Aorta (tissue), 5 donors: Measurements from ENCODE around the gene RBM38. TPM values are rescaled to one million over a fixed set of nuclear protein-coding genes. Genes with fewer than 3 reads are reported as not detected.

Source experiments
- ATAC-seq: fragments of 200-7000 bp; cut with Tn5 transposase; one replicate; pipeline ENCODE4 v1.9.1; 2022; ENCODE audit warnings: moderate library complexity; ENCODE audit not compliant: low FRiP score
- DNase-seq, 2 donors: peaks; one replicate each; pipeline ENCODE4 v3.0.0-alpha.2; 2020
- H3K27ac ChIP-seq, 2 donors: one replicate each; pipeline ENCODE4 v1.5.1; 2013; ENCODE audit warnings: low read length in 2 of 2, mild to moderate bottlenecking in 2 of 2, moderate library complexity in 2 of 2, control low read depth in 1 of 2, inconsistent platforms in 1 of 2, low read depth in 1 of 2
- H3K27me3 ChIP-seq, 2 donors: one replicate each; pipeline ENCODE4 v1.6.1; 2013; ENCODE audit warnings: control low read depth in 1 of 2, low read length in 1 of 2, mild to moderate bottlenecking in 1 of 2, moderate library complexity in 1 of 2; ENCODE audit not compliant: insufficient read depth in 2 of 2, control insufficient read depth in 1 of 2
- H3K36me3 ChIP-seq, 2 donors: one replicate each; pipeline ENCODE4 v1.6.1; 2013; ENCODE audit warnings: control low read depth in 1 of 2, low read length in 1 of 2, mild to moderate bottlenecking in 1 of 2; ENCODE audit not compliant: insufficient read depth in 2 of 2, control insufficient read depth in 1 of 2
- H3K4me1 ChIP-seq, 2 donors: one replicate each; pipeline ENCODE4 v1.6.1; 2013; ENCODE audit warnings: low read length in 2 of 2, control low read depth in 1 of 2, mild to moderate bottlenecking in 1 of 2, moderate library complexity in 1 of 2; ENCODE audit not compliant: insufficient read depth in 2 of 2, control insufficient read depth in 1 of 2
- H3K4me3 ChIP-seq, 2 donors: one replicate each; pipeline ENCODE4 v1.5.1; 2013; ENCODE audit warnings: low read length in 2 of 2, control low read depth in 1 of 2, mild to moderate bottlenecking in 1 of 2
- H3K9me3 ChIP-seq: one replicate; pipeline ENCODE4 v1.6.1; 2013; ENCODE audit warnings: mild to moderate bottlenecking, low read length; ENCODE audit not compliant: control insufficient read depth
- WGBS, 2 donors: extraction: QIAGEN DNeasy Blood & Tissue Kit; methylation state at CpG; one replicate each; pipeline ENCODE4 v1.1.7; 2013; 5-methylcytosine and 5-hydroxymethylcytosine counted together
- intact Hi-C, 2 donors: fragments of 100-400 bp; cut with DNase I; formaldehyde crosslinking; loops; one replicate each; pipeline versions ENCODE4 v1.14.2 to v1.15.0; 2022
- polyA plus RNA-seq, 2 donors: library from polyadenylated mRNA; stranded (reverse); fragments of 200-250 nt; gene quantifications; one replicate each; pipeline ENCODE4 v1.2.3, GENCODE V29; 2013
- total RNA-seq, 2 donors: library from RNA; stranded (reverse); fragmentation: NEBNext Ultra II Directional; extraction: Animal tissue kit (Norgen Biotek cat#: 25700); gene quantifications; one replicate each; pipeline ENCODE4 v1.2.1, GENCODE V29; 2021
- donor health status: healthy with polysubstance abuse.
- donor health status: Bipolar disorder and iron deficiency.
- donor health status: DM: no; HTN: no; CAD: no.
- donor health status: DM: no; HTN: no; CAD: no.
- donor health status: DM: yes; HTN: yes; CAD: no.

The RBM38 gene
- total and polyA plus RNA-seq, 4 donors, result 7.3 to 20.7 (median 17.0) TPM

DNA sequence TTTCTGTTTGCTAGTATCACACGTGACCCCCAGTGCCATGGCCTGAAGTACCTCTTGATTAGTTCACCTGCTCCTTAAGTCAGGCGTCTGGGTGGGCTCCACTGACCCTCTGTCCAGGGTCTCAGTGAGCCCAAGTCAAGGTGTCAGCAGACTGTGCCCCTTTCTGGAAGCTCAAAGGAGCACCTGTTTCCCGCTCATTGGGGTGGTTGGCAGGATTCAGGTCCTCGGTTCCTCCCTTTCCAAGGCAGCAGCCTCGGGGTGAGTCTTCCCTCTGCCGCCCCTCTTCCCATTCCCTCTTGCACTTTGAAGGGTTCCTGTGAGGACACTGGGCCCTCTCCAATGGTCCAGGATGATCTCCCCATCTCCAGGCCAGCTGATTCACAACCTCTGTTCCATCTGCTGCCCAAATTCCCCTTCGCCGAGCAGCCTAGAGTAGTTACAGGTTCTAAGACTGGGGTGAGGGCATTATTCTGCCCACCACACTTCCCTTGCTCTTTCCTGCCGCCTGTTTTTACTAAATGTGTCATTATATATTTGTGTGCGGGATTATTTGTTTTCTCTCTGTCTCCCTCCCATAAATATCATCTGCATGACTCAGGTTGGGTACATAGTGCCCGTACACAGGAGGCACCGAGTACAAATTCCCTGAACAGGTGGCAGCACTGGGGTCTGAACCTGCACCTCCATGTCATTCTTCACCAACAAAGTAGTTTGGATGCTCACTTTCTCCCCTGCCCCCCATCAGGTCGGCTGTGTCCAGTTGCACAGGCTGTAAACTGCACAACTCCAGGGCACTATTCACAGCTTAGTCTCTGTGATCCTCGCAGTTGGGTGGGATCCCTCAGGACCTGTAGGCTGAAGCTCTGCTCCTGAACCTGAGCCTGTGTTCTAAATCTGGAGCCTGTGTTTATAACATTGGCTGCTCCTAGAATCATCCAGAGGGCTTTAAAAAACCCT is 58.5 kb downstream of the RBM38 start:
- DNase-seq, result no peak
- Histone ChIP-seq H3K27me3 (no peaks in the 10 kb centered on the region), H3K4me1 (peaks cover 0 to under 1% of the 10 kb centered on the region in 2 donors), H3K9me3 (no peaks in the 10 kb centered on the region), H3K36me3 (no peaks in the 10 kb centered on the region), H3K4me3 (no peak overlapping the region), H3K27ac (no peak overlapping the region)
- peak; percentile 2 for ATAC-seq
- intact Hi-C loops, result loop anchor here in 1 of 2 donors (5.0 kb wide), 1 partner anchor 43 kb away; no protein-coding TSS in a partner anchor
- WGBS, 2 donors, result 79 to 81% methylated on average over 14 of the region's 14 CpGs

GRCh38 chr20:57450419-57450818 is 59.2 kb downstream of the RBM38 start:
- Histone ChIP-seq H3K9me3 (no peaks in the 10 kb centered on the region), H3K4me1 (no peaks in the 10 kb centered on the region), H3K36me3 (no peaks in the 10 kb centered on the region), H3K27ac (no peak overlapping the region), H3K4me3 (no peak overlapping the region), H3K27me3 (no peaks in the 10 kb centered on the region)
- 3 to 4% methylated on average over 12 of the region's 12 CpGs for WGBS, 2 donors
- intact Hi-C loops, result loop anchor here in 1 of 2 donors (5.0 kb wide), 1 partner anchor 42 kb away; no protein-coding TSS in a partner anchor
- ATAC-seq, result peak; percentile 73
- DNase-seq, result peak in 1 of 2 donors; percentile 87

DNA sequence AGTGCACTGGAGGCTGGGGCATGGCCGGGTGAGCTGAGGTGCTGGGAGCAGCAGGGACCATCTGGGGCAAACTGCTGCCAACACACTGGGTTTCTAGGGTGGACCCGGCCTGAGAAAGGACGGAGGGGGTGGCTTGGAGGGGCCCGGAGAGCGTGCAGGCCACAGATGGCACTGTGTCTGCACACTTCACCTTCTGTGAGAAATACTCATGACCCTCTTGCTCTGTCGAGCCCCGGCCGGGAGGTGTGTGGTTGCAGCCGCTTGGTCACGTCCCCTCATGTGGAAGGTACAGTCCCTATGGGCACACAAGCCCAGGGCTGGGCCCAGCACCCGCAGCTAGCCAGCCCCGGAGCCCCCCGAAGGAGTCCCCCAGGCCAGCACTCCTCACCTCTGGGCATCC is 59.7 kb downstream of the RBM38 start:
- intact Hi-C loops, result loop anchor here in 1 of 2 donors (5.0 kb wide), 1 partner anchor 41 kb away; no protein-coding TSS in a partner anchor
- ATAC-seq, result no peak
- H3K9me3 ChIP-seq, result no peaks in the 10 kb centered on the region
- H3K27ac ChIP-seq, result no peak overlapping the region
- no peak overlapping the region for H3K4me3 ChIP-seq
- DNase-seq, result no peak
- H3K27me3 ChIP-seq, result no peaks in the 10 kb centered on the region
- H3K36me3 ChIP-seq, result no peaks in the 10 kb centered on the region
- 57 to 61% methylated on average over 13 of the region's 13 CpGs for WGBS, 2 donors
- H3K4me1 ChIP-seq, result no peaks in the 10 kb centered on the region

DNA sequence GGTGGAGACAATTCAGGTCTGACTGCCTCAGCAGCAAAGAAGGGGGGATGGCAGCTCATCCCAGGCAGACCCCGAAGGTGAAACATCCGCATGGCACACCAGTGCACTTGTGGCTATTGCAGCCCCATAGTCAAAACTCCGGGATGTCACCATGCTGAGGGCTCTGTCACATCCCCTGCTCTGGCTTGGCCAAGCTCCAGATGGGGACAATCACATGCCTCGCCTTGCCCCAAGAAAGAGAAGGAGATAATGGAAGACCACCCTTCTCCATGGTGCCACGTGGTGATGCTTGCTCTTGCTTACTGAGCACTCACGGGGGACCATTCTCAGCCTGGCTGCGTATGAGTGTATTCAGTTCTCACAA is 60.2 kb downstream of the RBM38 start:
- DNase-seq (no peak), ATAC-seq (no peak)
- Histone ChIP-seq H3K27ac (no peak overlapping the region), H3K27me3 (no peaks in the 10 kb centered on the region), H3K4me3 (no peak overlapping the region), H3K36me3 (no peaks in the 10 kb centered on the region), H3K9me3 (no peaks in the 10 kb centered on the region), H3K4me1 (no peaks in the 10 kb centered on the region)
- WGBS, 2 donors, result 93 to 94% methylated on average over 7 of the region's 7 CpGs
- intact Hi-C loops, result loop anchor here in 1 of 2 donors (5.0 kb wide), 1 partner anchor 41 kb away; no protein-coding TSS in a partner anchor

- ATAC-seq, result no peak
- DNase-seq, result no peak
- whole genome bisulfite sequencing, 2 donors, result 90 to 91% methylated on average over 21 of the region's 21 CpGs
- intact Hi-C loops, result loop anchor here in 1 of 2 donors (5.0 kb wide), 1 partner anchor 40 kb away; no protein-coding TSS in a partner anchor
- Histone ChIP-seq H3K9me3 (no peaks in the 10 kb centered on the region), H3K36me3 (no peaks in the 10 kb centered on the region), H3K4me3 (no peak overlapping the region), H3K27ac (no peak overlapping the region), H3K4me1 (no peaks in the 10 kb centered on the region), H3K27me3 (no peaks in the 10 kb centered on the region)
These were observed 60.8 kb downstream of the RBM38 start for GRCh38 chr20:57451795-57452661.

DNA sequence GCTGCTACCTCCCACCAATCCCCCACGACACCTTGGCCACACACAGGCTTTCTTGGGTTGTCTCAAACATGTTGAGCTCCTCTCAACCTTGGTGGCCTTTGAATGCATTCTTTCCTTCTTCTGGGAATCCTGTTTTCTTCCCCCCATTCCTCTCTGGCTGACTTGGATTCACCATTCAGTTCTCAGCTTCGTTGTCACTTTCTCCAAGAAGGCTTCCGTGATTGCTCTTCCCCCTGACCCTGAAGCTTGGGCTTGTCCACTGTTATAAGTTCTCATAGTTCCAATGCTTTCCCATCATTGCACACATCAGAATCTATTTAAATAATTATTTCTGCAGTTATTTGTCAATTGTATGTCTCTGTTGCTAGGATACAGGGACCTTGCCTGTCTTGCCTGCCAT is 64.2 kb downstream of the RBM38 start:
- Histone ChIP-seq H3K27ac (no peak overlapping the region), H3K4me3 (no peak overlapping the region)

GRCh38 chr20:57456116-57456515 is 64.9 kb downstream of the RBM38 start:
- Histone ChIP-seq H3K4me3 (no peak overlapping the region), H3K36me3 (no peaks in the 10 kb centered on the region), H3K27me3 (no peaks in the 10 kb centered on the region), H3K4me1 (no peaks in the 10 kb centered on the region), H3K27ac (no peak overlapping the region), H3K9me3 (no peaks in the 10 kb centered on the region)
- intact Hi-C loops, result no loop called here
- WGBS, 2 donors, result 97% methylated on average over 13 of the region's 13 CpGs
- ATAC-seq (no peak), DNase-seq (no peak)

More for the DNA sequence above, 64.2 kb downstream of the RBM38 start:
- WGBS, 2 donors, result 82 to 97% methylated on average over 3 of the region's 3 CpGs
- H3K27me3 ChIP-seq, result no peaks in the 10 kb centered on the region
- intact Hi-C loops, result no loop called here
- ATAC-seq (no peak), DNase-seq (no peak)
- H3K9me3 ChIP-seq, result no peaks in the 10 kb centered on the region
- no peaks in the 10 kb centered on the region for H3K36me3 ChIP-seq
- no peaks in the 10 kb centered on the region for H3K4me1 ChIP-seq

- Histone ChIP-seq H3K9me3 (no peaks in the 10 kb centered on the region), H3K4me1 (no peaks in the 10 kb centered on the region), H3K27ac (no peak overlapping the region), H3K36me3 (no peaks in the 10 kb centered on the region), H3K4me3 (no peak overlapping the region), H3K27me3 (no peaks in the 10 kb centered on the region)
- 60% methylated on average over 21 of the region's 21 CpGs for WGBS, 2 donors
- intact Hi-C loops, result loop anchor here in 1 of 2 donors (2.0 kb wide), 1 partner anchor 65 kb away; no protein-coding TSS in a partner anchor
- ATAC-seq (no peak), DNase-seq (peak in 1 of 2 donors; percentile 79)
These were observed 66.3 kb downstream of the RBM38 start for GRCh38 chr20:57457243-57458095.
